H9 (cell line): ENCODE measurements around the gene FDPS. TPM values are rescaled to one million over a fixed set of nuclear protein-coding genes. Genes with fewer than 3 reads are reported as not detected.

ENCODE experiments used
- DNase-seq: peaks from one replicate; pipeline ENCODE4 v3.0.0-alpha.2; 2017
- H2AFZ ChIP-seq: one replicate; pipeline ENCODE4 v1.6.1; 2013; ENCODE audit warnings: mild to moderate bottlenecking, low read length, control low read depth, moderate library complexity
- H2AK5ac ChIP-seq: 2 replicates; pipeline ENCODE4 v1.6.1; 2013; ENCODE audit warnings: low read length, control low read depth, mixed read lengths; ENCODE audit not compliant: insufficient read length
- H2BK120ac ChIP-seq: one replicate; pipeline ENCODE4 v1.6.1; 2013; ENCODE audit warnings: low read depth, mild to moderate bottlenecking, low read length, control low read depth, inconsistent platforms; ENCODE audit not compliant: poor library complexity, severe bottlenecking
- H2BK12ac ChIP-seq: 2 replicates; pipeline ENCODE4 v1.6.1; 2013; ENCODE audit warnings: low read length, control low read depth, mixed read lengths, low read depth; ENCODE audit not compliant: insufficient read length
- H2BK15ac ChIP-seq: 2 replicates; pipeline ENCODE4 v1.6.1; 2013; ENCODE audit warnings: low read depth, low read length, control low read depth
- H2BK20ac ChIP-seq: one replicate; pipeline ENCODE4 v1.6.1; 2013; ENCODE audit warnings: low read depth, mild to moderate bottlenecking, low read length, control low read depth, inconsistent platforms; ENCODE audit not compliant: poor library complexity, severe bottlenecking
- H2BK5ac ChIP-seq: 2 replicates; pipeline ENCODE4 v1.6.1; 2013; ENCODE audit warnings: low read length, control low read depth, mixed read lengths; ENCODE audit not compliant: insufficient read length
- H3K14ac ChIP-seq: 2 replicates; pipeline ENCODE4 v1.6.1; 2013; ENCODE audit warnings: low read length, control low read depth; ENCODE audit not compliant: insufficient read depth
- H3K18ac ChIP-seq: 2 replicates; pipeline ENCODE4 v1.6.1; 2013; ENCODE audit warnings: low read depth, mild to moderate bottlenecking, mixed read lengths, low read length, control low read depth; ENCODE audit not compliant: insufficient read length
- H3K23ac ChIP-seq: 2 replicates; pipeline ENCODE4 v1.6.1; 2013; ENCODE audit warnings: low read length, control low read depth, mixed read lengths, low read depth; ENCODE audit not compliant: insufficient read length
- H3K23me2 ChIP-seq: 2 replicates; pipeline ENCODE4 v1.6.1; 2013; ENCODE audit warnings: low read depth, mild to moderate bottlenecking, mixed read lengths, low read length, control low read depth; ENCODE audit not compliant: insufficient read length, poor library complexity, severe bottlenecking
- H3K27ac ChIP-seq: 2 replicates; pipeline ENCODE4 v1.5.1; 2013; ENCODE audit warnings: low read length, control low read depth, mixed read lengths, low read depth; ENCODE audit not compliant: insufficient read length
- H3K27me3 ChIP-seq: 2 replicates; pipeline ENCODE4 v1.6.1; 2013; ENCODE audit warnings: low read length, control low read depth, inconsistent platforms; ENCODE audit not compliant: insufficient read depth
- H3K4ac ChIP-seq: 2 replicates; pipeline ENCODE4 v1.6.1; 2013; ENCODE audit warnings: low read depth, mild to moderate bottlenecking, control low read depth, inconsistent platforms, low read length, moderate library complexity
- H3K4me1 ChIP-seq: 2 replicates; pipeline ENCODE4 v1.6.1; 2013; ENCODE audit warnings: low read length, control low read depth, inconsistent platforms; ENCODE audit not compliant: insufficient read depth
- H3K4me2 ChIP-seq: 2 replicates; pipeline ENCODE4 v1.6.1; 2013; ENCODE audit warnings: low read length, control low read depth, mixed read lengths; ENCODE audit not compliant: insufficient read length, insufficient read depth
- H3K56ac ChIP-seq: 2 replicates; pipeline ENCODE4 v1.6.1; 2013; ENCODE audit warnings: low read depth, mild to moderate bottlenecking, mixed read lengths, low read length, control low read depth; ENCODE audit not compliant: insufficient read length
- H3K79me1 ChIP-seq: 2 replicates; pipeline ENCODE4 v1.6.1; 2013; ENCODE audit warnings: low read depth, mild to moderate bottlenecking, moderate library complexity, low read length, control low read depth, inconsistent platforms; ENCODE audit not compliant: insufficient read depth, poor library complexity, severe bottlenecking
- H3K79me2 ChIP-seq: 2 replicates; pipeline ENCODE4 v1.6.1; 2013; ENCODE audit warnings: low read length, control low read depth, inconsistent platforms; ENCODE audit not compliant: insufficient read depth
- H3K9ac ChIP-seq: 2 replicates; pipeline ENCODE4 v1.6.1; 2013; ENCODE audit warnings: low read length, control low read depth, mixed read lengths; ENCODE audit not compliant: insufficient read length; ENCODE audit errors: extremely low read depth
- H3K9me3 ChIP-seq: one replicate; pipeline ENCODE4 v1.6.1; 2013; ENCODE audit warnings: low read depth, low read length, inconsistent platforms; ENCODE audit not compliant: control insufficient read depth
- H3T11ph ChIP-seq: one replicate; pipeline ENCODE4 v1.6.1; 2013; ENCODE audit warnings: mild to moderate bottlenecking, low read length, control low read depth, inconsistent platforms
- H4K20me1 ChIP-seq: one replicate; pipeline ENCODE4 v1.6.1; 2013; ENCODE audit not compliant: control insufficient read depth, insufficient read length, insufficient read depth
- H4K5ac ChIP-seq: 2 replicates; pipeline ENCODE4 v1.6.1; 2013; ENCODE audit warnings: low read depth, mild to moderate bottlenecking, mixed read lengths, low read length, control low read depth; ENCODE audit not compliant: insufficient read length
- H4K8ac ChIP-seq: replicated peaks from 2 replicates; pipeline ENCODE4 v1.6.1; 2013; ENCODE audit warnings: low read length, control low read depth, mixed read lengths, low read depth; ENCODE audit not compliant: insufficient read length
- H4K91ac ChIP-seq: 2 replicates; pipeline ENCODE4 v1.6.1; 2013; ENCODE audit warnings: low read depth, mild to moderate bottlenecking, moderate library complexity, mixed read lengths, low read length, control low read depth; ENCODE audit not compliant: insufficient read length
- H3K27ac Mint-ChIP-seq, 3 experiments: 2 replicates in 2 of 3; 3 replicates in 1 of 3; pipeline ENCODE4 v1.8.0; 2020 to 2021; ENCODE audit warnings: mixed read lengths in 3 of 3, mild to moderate bottlenecking in 1 of 3, moderate library complexity in 1 of 3
- H3K27me3 Mint-ChIP-seq: 2 replicates; pipeline ENCODE4 v1.8.0; 2021; ENCODE audit warnings: low read depth, mild to moderate bottlenecking, moderate library complexity, mixed read lengths
- H3K36me3 Mint-ChIP-seq, 3 experiments: 2 replicates in 2 of 3; 3 replicates in 1 of 3; pipeline ENCODE4 v1.8.0; 2020 to 2021; ENCODE audit warnings: low read depth in 3 of 3, mixed read lengths in 3 of 3; ENCODE audit not compliant: insufficient read depth in 1 of 3
- H3K4me1 Mint-ChIP-seq, 2 experiments: 2 replicates each; pipeline ENCODE4 v1.8.0; 2020; ENCODE audit warnings: mixed read lengths in 2 of 2
- H3K4me3 Mint-ChIP-seq, 2 experiments: 2 replicates in 1 of 2; 3 replicates in 1 of 2; pipeline ENCODE4 v1.8.0; 2020 to 2021; ENCODE audit warnings: mild to moderate bottlenecking in 2 of 2, mixed read lengths in 2 of 2, moderate library complexity in 1 of 2
- H3K9me3 Mint-ChIP-seq, 2 experiments: 2 replicates in 1 of 2; 3 replicates in 1 of 2; pipeline ENCODE4 v1.8.0; 2020; ENCODE audit warnings: mild to moderate bottlenecking in 2 of 2, mixed read lengths in 2 of 2, moderate library complexity in 1 of 2
- WGBS: extraction: QIAGEN DNeasy Blood & Tissue Kit; methylation state at CpG from one replicate; pipeline ENCODE4 v1.1.7; 2013; ENCODE audit warnings: missing lambda C conversion rate, low lambda C conversion rate, mixed read lengths; ENCODE audit not compliant: insufficient read length; ENCODE audit errors: extremely low coverage; 5-methylcytosine and 5-hydroxymethylcytosine counted together
- total RNA-seq: library from RNA; stranded (reverse); gene quantifications from 2 replicates; pipeline ENCODE4 v1.2.1, GENCODE V29; 2021
- TF ChIP-seq, protein P1 (sequence below): fragments of 200-600 bp; sonication (generic); conservative IDR thresholded peaks from 3 replicates; pipeline ENCODE4 v1.8.0; 2021; ENCODE audit warnings: antibody characterized with exemption, mild to moderate bottlenecking

FDPS gene
- total RNA-seq, 1 experiment from 2014 or later: 273 TPM

DNA sequence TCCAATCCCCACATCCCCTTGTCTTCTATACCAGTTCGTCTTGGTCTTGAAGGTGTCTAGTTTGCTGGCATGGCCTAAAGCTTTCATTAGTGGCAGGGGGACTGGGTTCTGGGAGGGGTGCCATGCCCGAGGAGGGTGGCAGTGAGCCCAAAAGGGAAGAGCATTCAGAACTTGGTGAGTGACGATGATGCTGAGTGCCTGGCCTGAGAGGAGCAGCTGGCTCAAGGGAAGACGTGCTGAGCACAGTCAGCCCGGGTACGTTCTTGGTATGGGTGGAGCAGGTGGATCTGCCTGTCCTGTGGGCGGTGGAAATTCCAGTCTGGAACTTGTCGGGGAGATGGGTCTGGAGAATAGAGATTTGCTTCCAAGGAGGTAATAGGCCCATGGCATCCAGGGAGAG is 4.6 kb downstream of the FDPS start:
- no peak overlapping the region for H2BK120ac ChIP-seq
- no peak overlapping the region for H2BK20ac ChIP-seq
- H3K23ac ChIP-seq: no peak overlapping the region
- Mint-ChIP-seq H3K4me1 (peaks cover 10 to 24% of the 10 kb centered on the region in 2 experiments), H3K27ac (peak overlapping the region in 2 of 3 experiments; percentile 53 to 65; a peak in 3 of 7 replicates), H3K27me3 (no peaks in the 10 kb centered on the region), H3K4me3 (no peak overlapping the region), H3K36me3 (peaks cover 45 to 52% (median 51%) of the 10 kb centered on the region in 3 experiments; a peak in 6 of 7 replicates), H3K9me3 (no peaks in the 10 kb centered on the region)
- H3K14ac ChIP-seq: no peak overlapping the region
- no peak overlapping the region for H2AFZ ChIP-seq
- H3K27ac ChIP-seq: no peak overlapping the region
- no peaks in the 10 kb centered on the region for H4K20me1 ChIP-seq
- H3K79me2 ChIP-seq: peaks cover 10% of the 10 kb centered on the region; the same call in 1 of the 2 replicates
- no peak overlapping the region for H4K91ac ChIP-seq
- H3K27me3 ChIP-seq: no peaks in the 10 kb centered on the region
- no peak overlapping the region for H4K5ac ChIP-seq
- no peak overlapping the region for H2BK5ac ChIP-seq
- DNase-seq: no peak
- H2BK15ac ChIP-seq: no peak overlapping the region
- H3T11ph ChIP-seq: no peak overlapping the region
- no peaks in the 10 kb centered on the region for H3K9me3 ChIP-seq
- H3K4ac ChIP-seq: no peak overlapping the region
- TF ChIP-seq, protein P1, sequence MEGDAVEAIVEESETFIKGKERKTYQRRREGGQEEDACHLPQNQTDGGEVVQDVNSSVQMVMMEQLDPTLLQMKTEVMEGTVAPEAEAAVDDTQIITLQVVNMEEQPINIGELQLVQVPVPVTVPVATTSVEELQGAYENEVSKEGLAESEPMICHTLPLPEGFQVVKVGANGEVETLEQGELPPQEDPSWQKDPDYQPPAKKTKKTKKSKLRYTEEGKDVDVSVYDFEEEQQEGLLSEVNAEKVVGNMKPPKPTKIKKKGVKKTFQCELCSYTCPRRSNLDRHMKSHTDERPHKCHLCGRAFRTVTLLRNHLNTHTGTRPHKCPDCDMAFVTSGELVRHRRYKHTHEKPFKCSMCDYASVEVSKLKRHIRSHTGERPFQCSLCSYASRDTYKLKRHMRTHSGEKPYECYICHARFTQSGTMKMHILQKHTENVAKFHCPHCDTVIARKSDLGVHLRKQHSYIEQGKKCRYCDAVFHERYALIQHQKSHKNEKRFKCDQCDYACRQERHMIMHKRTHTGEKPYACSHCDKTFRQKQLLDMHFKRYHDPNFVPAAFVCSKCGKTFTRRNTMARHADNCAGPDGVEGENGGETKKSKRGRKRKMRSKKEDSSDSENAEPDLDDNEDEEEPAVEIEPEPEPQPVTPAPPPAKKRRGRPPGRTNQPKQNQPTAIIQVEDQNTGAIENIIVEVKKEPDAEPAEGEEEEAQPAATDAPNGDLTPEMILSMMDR: no peak
- no peak overlapping the region for H4K8ac ChIP-seq
- H2BK12ac ChIP-seq: no peak overlapping the region
- no peak overlapping the region for H3K56ac ChIP-seq
- H3K23me2 ChIP-seq: peaks cover 10% of the 10 kb centered on the region
- peaks cover 3% of the 10 kb centered on the region; the same call in 1 of the 2 replicates for H3K4me1 ChIP-seq
- H2AK5ac ChIP-seq: no peak overlapping the region
- no CpG with 5 or more reads among the region's 8 CpGs for WGBS
- no peak overlapping the region for H3K4me2 ChIP-seq
- no peak overlapping the region for H3K9ac ChIP-seq
- H3K79me1 ChIP-seq: peaks cover 5% of the 10 kb centered on the region
- no peak overlapping the region for H3K18ac ChIP-seq
